22Rv1 (cell line): ENCODE measurements around the gene SMYD4.

ENCODE experiments used
- ZFX ChIP-seq: fragments of 450-650 bp; IDR thresholded peaks from 2 replicates; pipeline ENCODE4 v1.6.1; 2017; ENCODE audit warnings: antibody characterized with exemption, borderline replicate concordance
- TF ChIP-seq, protein P1 (sequence below): fragments of 450-650 bp; IDR thresholded peaks from 2 replicates; pipeline ENCODE4 v1.5.1; 2017; ENCODE audit warnings: mild to moderate bottlenecking

DNA sequence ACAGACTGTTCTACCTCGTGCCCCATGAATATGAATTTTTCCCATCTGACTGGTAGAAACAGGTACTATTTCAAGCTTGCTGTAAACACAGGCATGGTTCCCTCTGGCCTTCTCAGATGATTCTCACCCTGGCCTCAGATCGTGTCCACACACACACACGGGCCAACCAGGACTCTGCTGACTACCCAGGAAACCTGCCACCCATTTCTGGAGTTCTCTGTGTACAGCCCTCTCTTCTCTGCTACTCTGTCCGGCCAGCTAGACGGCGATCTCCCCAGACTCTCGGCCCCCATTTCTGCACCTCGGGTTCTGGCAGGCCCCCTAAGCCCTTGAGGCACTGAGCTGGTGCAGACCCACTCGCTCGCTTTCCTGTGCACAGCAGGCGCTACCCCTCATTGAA lies 31.3 kb upstream of the SMYD4 start:
- TF ChIP-seq, protein P1, sequence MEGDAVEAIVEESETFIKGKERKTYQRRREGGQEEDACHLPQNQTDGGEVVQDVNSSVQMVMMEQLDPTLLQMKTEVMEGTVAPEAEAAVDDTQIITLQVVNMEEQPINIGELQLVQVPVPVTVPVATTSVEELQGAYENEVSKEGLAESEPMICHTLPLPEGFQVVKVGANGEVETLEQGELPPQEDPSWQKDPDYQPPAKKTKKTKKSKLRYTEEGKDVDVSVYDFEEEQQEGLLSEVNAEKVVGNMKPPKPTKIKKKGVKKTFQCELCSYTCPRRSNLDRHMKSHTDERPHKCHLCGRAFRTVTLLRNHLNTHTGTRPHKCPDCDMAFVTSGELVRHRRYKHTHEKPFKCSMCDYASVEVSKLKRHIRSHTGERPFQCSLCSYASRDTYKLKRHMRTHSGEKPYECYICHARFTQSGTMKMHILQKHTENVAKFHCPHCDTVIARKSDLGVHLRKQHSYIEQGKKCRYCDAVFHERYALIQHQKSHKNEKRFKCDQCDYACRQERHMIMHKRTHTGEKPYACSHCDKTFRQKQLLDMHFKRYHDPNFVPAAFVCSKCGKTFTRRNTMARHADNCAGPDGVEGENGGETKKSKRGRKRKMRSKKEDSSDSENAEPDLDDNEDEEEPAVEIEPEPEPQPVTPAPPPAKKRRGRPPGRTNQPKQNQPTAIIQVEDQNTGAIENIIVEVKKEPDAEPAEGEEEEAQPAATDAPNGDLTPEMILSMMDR = no peak
- no peak for TF ChIP-seq ZFX
